ENCODE results near the gene KEL.
A peak's percentile ranks its signal among the peaks of the same experiment; 100 is the strongest.

KEL gene

DNA sequence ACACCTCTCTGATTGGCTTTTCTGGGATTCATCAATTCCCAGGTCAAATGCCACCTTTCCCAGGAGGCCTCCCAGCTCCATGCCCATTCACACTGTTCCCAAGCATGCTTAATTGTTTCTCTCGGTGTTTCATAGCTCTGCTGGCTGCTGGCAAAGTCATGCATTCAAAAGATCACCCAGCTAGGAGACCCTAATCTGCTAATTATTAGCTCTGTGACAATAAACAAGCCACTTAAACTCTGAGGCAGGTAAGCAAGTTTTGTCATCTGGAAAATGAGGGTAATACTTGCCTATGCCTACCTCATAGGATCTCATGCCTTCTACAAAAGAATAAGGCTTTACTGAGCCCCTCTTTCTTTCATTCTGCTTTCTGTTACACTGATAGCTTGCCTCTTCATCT, 828 bp upstream of the KEL start:
- DNase-seq (ENCODE audit: low spot score): no peak

DNA sequence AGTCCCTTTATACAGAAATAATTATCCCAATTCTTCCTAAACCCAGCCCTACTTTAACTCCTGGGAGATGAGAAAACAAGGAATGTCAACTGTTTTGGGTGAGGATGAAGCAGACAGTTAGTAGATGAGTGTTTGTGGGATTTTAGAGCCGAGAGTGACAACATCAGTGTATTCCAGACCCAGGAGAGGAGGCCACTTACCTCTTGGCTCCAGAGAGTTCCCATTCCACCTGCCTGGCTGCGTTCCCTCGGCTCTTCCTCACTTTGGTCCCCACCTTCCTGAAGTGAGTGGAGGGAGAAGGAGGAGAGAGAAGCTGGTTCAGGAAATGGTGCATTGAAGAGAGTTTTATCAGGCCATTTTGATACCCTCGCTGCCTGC, 579 bp downstream of the KEL start:
- no peak for DNase-seq (ENCODE audit: low spot score)

DNA sequence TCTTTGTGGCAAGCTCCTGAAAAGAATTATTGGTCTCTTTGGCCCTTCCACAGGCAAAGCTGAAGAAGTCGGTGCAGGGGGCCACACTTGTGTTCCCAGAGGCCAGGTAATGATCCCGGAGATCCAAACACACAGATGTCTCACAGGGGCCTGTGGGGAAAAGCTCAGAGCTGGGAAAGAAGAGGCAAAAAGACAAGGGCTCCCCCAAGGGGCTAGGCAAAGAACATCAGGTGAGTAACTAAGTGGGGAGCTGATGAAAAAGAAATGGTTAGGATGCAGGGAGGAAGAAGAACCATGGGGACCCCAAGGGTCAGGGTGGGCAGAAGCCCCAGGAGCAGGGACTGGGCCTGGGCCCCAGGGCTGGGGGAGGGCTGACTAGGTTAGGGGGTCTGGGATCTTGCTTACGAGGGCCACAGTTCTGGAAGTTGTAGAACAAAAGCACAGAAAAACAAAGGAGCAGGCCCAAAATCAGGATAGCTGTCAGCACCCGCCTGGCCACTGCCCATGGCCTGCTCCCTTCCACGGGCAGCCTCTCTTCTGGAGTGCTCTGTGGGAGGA, 1.1 kb downstream of the KEL start:
- DNase-seq (ENCODE audit: low spot score): no peak

DNA sequence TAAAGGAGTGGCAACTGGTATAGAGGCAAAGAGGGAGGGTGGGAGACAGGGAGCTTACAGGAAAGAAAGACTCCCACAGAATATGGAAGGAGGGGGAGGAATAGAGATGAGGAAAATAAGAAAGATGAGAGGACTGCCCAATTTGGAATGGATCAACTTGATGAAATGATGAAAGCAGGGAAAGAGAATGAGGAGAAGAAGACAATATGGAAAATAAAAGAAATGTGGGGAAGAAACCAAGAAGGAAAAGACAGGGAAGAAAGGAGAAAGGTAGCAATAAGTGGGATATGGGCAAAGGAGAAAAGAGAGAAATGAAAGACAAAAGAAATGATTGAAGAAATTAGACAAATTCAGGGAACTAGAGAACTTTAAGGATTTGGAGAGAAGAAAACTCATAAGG, 3.0 kb downstream of the KEL start:
- no peak for DNase-seq (ENCODE audit: low spot score)

DNA sequence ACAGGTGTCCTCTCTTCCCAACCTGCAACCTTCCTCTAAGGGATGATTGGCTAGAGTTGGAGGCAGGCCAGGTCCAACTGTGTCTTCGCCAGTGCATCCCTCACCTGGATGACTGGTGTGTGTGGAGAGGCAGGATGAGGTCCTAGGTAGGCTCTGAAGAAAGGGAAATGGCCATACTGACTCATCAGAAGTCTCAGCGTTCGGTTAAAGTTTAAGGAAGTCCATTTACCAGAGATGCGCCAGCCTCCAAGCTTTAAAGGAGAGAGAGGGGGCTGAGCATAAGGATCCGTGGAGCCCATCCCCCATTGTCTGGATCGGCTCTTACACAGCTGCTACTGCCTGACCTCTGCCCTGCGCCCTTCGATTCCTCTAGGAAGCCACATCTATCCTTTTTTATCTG, 4.4 kb downstream of the KEL start:
- no peak for DNase-seq (ENCODE audit: low spot score)

DNA sequence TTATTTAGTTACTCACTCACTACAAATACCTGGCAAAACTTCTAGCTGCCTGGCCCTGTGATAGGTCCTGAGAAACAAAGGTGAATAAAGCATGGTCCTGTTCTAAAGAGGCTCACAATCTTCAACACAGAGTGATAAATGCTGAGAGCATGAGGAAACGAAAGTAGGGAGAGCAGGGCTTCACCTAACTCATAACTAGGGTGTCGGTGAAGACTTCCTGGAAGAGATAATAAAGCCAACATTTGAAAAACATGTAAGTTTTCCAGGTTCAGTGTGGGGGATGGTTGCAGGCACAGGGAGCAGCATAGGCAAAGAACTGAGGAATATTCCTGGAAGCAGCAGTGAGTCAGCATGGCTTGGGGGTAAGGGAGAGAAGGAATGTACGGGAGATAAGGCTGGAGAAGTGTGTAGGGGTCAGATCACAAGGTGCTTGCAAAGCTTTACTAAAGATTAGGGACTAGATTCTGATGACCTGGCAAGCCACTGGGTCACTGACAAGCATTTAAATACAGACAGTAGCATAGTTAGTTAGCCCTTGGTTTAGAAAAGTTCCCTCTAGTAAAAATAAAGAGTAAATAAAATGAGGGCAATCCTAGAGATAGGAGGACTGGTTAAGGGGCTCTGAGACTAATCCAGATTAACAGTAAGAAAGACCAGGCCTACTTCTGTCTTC, 5.1 kb downstream of the KEL start:
- DNase-seq (ENCODE audit: low spot score): no peak

DNA sequence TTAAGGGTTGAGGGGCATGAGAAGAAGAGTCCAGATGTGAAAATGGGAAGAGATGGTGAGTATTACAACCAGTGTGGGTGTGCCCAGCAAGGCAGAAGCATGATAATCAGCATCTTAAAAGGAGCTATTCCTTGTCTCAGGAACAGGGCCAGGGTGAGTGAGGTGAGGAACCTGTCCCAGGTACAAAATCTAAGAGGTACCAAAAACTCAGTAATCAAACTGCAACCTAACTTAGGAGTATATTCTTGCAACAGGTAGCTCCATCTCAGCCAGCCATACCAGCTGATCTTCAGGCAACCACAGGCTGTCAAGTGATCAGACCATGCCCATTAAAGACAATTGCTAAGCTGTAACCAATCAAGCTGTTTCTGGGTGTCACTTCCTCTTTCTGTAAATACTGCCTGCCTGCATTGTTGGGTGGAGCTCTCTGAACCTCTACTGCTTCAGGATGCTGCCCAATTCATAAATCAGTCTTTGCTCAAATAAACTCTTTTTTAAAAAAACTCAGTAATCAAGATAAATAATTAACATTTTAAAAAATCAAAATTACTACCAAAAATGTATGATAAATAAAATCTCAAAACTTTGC, 7.4 kb downstream of the KEL start:
- no peak for DNase-seq (ENCODE audit: low spot score)

DNA sequence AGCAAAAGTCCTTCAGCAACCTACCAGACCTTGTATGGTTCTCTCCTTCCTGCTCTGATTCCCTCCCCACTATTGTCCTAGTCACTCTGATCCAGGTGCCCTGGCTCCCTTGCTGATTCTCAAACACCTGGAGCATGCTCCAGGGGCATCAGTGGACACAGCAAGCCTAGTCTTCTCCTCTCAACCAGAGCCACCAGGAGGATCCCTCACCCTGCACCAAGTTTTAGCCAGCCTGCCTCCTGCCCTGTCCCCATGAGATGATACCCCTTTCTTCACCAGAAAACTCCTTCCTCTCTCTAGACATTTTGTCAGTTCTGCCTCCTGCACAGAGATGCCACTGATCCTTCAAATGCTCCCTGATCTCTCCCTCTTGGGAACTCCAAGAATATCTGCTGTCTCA, 11.9 kb downstream of the KEL start:
- no peak for DNase-seq (ENCODE audit: low spot score)

DNA sequence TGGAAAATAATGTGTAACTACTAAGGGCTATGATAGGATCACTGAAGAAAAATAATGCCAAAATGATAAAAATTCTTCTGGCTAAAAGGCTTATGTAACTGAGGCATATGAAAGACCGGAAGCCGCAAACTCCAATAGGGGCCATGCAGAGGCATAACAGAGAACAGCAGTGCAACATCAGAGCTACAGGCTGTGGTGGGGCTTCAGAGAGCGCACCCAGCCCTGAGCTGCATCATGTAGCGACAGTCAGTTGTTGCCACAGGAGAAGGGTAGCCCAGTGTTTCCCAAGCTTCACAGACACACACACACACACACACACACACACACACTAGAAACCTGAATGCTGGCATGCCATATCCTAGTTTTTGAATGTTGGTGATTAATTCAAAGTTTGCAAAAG, 13.6 kb downstream of the KEL start:
- DNase-seq (ENCODE audit: low spot score): no peak

DNA sequence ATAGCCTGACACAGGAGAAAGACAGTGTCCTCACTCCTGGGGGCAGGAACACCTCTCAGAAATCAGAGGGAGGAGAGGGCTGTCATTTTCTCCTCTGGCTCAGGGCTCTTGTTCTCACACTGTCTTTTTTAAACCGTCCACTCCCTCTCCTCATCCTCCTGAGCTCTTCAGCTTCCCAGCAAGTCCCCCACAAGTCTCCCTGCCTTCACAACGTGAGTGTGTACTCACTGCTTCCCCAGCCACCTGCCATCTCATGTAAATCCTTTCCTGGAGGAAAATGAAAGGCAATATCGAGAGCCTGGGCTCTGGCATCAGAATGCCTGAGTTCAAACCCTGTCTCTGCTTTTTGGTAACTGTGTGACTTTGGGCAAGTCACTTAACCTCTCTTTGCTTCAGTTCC, 17.2 kb downstream of the KEL start:
- DNase-seq (ENCODE audit: low spot score): no peak

DNA sequence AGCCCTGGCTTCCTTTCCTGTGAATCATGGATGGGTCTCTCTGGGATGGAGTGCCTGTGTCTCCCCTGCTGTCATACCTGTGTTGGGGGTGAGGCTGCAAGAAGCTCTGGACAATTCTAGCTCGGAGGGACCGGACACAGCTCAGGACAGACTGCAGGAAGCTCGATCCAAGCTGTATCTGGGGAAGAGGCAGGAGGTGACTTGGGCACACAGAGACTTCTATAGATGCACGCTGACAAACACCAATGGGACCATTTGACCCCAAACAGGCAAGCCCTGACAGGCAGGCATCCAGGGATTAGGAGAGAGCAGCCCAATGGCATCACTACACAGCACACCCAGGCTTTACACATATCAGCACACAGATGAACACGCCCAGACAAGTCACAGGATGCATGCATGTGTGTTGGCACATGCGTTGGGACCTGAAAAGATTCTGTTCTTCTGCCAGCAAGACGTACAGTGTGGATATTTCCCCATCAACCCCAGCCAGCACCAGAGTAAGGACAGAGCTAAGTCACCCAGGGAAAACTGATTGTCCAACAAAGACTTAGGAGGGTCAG, 18.4 kb downstream of the KEL start:
- no peak for DNase-seq (ENCODE audit: low spot score)

DNA sequence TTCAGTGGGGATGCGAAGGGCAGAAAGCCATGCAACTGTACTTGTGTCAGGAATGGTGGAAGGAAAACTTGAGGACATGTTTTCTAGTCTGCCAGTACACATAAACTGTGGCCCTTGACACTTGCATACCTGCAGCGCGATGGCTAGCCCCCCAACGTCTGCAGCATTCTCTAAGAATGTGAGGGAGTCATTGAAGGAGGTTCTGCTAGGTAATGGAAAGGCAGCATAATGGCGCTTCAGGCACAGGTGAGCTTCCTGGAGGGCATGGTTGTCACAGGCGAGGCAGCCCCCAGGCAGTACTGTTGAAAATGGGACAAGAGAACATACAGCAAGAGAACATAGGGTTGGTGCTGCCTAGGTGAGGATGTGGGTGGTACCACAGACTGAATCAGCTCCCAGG, 19.4 kb downstream of the KEL start:
- no peak for DNase-seq (ENCODE audit: low spot score)

DNA sequence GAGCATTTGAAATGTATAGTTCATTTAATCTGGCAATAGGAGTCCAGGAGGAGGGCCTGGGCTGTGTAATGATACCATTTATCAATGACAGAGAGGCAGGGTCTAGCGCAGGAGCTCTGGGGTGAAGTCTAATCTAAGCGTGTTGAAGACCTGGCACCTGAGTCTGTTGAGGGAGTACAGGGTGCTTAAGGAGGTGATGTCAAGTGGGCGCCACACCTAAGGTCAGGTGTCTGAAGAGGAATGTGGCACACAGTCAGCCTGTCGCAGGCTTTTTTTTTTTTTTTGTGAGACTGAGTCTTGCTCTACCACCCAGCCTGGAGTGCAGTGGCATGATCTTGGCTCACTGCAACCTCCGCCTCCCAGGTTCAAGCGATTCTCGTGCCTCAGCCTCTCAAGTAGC, 20.6 kb downstream of the KEL start:
- no peak for DNase-seq (ENCODE audit: low spot score)

DNA sequence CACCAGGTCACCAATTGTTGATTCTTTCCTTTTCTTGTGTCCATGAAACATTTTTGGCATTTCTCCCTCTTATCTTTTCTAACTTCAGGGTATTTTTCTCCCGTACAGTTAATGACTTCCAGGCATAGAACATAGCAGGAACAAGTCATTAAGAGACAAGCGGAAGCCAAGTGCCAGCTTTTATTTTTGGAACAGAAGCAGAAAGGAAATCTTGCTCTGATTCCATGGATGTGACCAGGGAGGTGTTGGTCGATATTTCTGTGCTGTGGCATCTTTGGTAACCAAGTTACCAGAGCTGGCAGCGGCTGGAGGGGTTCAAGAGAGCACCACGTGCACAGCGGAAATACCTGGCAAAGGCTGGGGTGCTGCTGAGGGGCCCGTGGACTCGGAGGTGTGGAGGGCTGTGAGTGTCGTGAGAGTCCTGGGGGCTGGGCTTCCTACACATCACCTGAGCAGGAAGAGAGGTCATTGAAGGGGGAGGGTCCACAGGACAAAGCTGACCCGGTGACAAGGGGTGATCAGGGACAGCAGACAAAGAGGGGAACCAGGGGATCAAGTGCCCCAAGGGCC, 21.1 kb downstream of the KEL start:
- no peak for DNase-seq (ENCODE audit: low spot score)

DNA sequence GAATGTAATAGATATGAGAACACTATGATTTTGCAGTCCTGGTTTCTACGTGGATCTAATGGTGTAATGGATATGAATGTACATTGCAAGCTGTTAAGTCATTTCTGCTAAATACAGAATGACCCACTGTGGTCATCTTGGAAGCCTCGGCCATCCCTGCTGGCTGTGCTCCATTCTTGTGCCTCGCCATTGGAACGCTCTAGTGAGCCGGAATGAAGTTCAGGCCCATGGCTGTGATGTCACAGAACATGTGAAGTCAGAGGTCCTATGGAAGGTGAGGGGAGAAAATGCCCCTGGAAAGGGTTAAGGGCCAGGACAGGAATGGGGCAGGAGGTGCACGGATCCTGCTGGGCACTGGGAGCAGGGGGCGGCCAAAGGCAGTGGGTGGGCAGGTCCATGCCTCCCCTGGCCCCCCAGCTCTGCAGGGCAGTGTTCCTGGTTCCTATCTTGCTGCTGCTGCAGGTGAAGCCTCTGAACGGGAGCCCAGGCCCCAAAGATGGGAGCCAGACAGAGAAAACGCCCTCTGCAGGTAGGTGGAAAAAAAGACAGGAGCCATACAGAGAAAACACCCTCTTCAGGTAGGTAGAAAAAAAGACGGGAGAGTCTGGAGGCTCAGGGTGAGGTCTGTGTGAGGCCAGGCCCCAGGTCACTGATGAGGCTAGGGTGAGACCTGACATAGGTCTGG, 22.8 kb downstream of the KEL start, which contains the start of gene LLCFC1:
TSS of gene LLCFC1 (plus strand) at position 259 of the 685 bp plus-strand sequence. CDS start at position 397, 138 bp downstream.
- peak; percentile 56 for DNase-seq (ENCODE audit: low spot score)

DNA sequence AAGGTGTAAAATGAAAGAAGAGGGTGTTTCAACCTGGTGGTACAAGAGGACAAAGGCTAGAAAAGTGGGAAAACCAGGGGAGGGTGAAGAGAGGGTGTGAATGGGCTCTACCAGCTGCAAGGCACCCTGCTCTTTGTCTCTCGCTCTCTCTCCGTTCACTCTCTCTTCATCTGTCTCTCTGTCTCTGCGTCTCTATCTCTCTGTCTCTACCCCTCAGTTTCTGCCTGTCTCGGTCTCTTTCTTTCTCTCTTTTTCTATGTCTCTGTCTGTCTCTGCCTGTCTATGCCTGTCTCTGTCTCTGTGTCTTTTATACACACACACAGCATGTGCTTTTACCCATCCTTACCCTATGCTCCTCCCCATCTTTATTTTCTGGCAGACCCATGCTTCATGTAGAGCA, 23.6 kb downstream of the KEL start:
- no peak for DNase-seq (ENCODE audit: low spot score)

DNA sequence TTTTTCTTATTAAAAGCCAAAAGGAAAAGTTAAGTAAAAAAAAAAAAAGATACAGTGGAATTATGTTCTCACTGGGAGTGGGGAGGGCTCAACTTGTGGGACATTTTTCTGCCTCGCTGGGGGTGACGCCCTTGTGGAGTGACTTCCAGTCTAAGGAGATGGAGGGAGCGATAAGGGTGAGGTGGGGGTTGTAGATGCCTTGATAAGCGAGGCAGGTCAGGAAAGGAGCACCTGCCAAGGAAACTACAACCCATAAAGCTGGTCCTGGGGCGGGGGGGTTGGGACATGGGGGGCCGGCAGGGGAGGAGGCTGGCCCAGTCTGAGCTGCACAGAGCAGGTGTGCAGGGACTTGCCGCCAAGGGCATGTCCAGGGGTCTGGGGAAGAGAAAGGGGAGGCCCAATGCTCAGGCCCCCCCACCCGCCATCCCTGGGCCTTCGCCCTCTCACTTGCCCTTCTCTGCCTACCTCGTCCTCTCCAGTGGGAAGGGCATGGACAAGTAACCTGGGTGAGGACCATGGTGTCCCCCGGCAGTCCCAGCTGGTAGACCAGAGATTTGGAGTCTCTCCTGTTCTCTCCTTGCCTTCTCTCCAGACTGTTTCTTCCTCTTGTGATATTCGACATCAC, 26.1 kb downstream of the KEL start:
- no peak for DNase-seq (ENCODE audit: low spot score)

DNA sequence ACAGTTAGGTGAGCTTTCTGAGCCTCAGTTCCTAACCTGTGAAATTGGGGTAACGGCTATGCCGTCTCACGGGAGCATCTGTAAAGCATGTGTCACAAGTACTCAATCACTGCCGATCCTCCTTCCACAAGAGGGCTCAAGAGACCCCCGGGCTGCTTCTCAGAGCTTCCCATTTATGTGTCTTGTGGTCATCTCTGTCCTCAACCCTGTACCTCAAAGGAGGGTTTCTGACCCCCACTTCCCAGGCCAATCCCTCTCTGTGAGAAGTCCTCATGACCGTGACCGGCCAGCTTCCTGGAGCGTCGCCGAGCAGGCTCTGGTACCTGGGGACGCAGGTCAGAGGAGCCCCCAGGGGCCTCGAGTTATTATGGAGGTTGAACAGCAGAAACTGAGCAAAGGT, 28.1 kb downstream of the KEL start:
- DNase-seq (ENCODE audit: low spot score): no peak

DNA sequence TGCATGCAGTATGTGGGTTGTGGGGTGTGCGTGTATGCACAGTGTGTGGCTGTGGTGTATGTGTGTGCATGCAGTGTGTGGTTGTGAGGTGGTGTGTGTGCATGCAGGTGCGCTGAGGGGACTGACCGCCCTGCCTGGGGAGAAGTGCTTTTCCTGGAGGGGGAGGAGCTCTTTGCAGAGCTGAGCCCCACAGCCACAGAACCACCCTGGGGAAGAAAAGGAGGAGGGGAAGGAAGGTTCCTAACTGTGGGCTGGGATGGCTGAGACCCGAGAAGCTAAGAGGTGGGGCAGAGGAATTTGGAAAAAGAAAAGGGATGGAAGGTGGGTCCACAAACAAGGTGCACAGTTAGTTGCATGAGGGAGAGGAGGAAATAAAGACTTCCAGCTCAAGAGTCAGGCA, 28.5 kb downstream of the KEL start, which contains the start of gene TRPV5:
TSS of gene TRPV5 (minus strand) at position 123 of the 400 bp plus-strand sequence. CDS start 287 bp downstream, outside the sequence.
- DNase-seq (ENCODE audit: low spot score): no peak

DNA sequence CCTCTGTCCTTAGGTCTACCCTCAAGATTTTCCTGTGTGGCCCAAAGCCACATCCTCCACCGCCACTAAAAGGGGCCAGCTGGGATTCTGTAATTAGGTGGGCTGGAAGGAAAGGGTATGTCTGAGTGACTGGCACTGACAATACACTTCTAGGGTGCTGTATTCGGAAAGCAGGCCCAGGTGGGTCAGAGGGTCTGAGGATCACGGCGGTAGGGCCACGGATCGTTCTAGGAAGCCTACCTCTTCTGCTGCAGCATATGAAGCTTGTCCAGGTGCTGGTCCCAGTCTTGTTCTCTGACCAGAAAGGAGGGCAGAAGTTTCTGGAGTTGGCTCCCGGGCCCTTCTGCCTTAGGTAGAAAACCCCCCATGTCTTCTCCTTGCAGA, 29.1 kb downstream of the KEL start:
- DNase-seq (ENCODE audit: low spot score): no peak

DNA sequence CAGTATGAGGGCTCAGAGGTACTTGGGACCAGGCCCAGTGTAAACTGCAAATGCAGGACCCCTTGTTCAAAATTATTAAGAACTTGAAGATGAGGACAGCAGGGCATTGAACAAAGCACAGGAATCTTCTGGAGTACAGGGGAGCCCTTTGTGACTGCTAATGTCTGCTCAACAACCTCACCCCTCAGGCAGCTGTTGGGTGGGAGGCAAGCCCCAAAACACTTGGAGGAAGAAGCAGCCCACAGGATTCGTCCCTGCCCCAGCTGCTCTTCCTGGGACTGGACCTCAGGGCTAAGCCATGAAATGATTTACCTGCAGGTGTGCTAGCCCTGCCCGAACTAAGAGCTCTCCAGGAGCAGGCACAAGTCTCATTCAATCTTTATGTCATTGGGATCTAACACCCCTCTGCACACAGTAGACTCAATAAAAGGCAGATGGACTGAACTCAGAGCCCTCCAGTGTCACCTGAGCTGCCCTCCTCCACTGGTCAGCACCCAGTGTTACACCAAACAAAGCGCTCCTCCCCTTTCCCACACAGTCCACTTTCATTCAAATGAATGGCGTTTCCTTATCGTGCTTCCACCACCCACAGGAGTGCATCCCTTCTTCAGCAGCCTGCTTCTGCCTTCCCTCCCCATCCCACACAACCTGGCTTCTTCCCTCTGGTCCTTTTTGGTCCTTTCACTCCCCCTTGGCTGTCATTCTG, 29.6 kb downstream of the KEL start:
- no peak for DNase-seq (ENCODE audit: low spot score)
